SK-N-SH (cell line): Measurements from ENCODE around the gene OR9A2. TPM values are rescaled to one million over a fixed set of nuclear protein-coding genes. Genes with fewer than 3 reads are reported as not detected.

Source experiments
- CTCF ChIA-PET: fragments of 300-600, 350-600 bp; formaldehyde crosslinking; extraction: SDS; loops from one replicate; lab custom pipeline; 2021; lab: Yijun Ruan, JAX
- POLR2A ChIA-PET: fragments of 350-600 bp; sonication (Branson Sonifier 250); formaldehyde crosslinking; extraction: SDS; loops from one replicate; lab custom pipeline; 2020; ENCODE audit warnings: antibody characterized with exemption, inconsistent platforms; lab: Yijun Ruan, JAX
- DNase-seq: peaks from one replicate; pipeline ENCODE4 v3.0.0; 2012
- H2AFZ ChIP-seq: fragments of 200-600 bp; sonication (generic); 2 replicates; pipeline ENCODE4 v1.8.1; 2016; ENCODE audit warnings: antibody characterized with exemption, mild to moderate bottlenecking, low read depth
- H3F3A ChIP-seq: fragments of 200-600 bp; sonication (generic); replicated peaks from 2 replicates; pipeline ENCODE3; 2016; ENCODE audit warnings: antibody characterized with exemption, mild to moderate bottlenecking; ENCODE audit not compliant: insufficient read depth
- H3K27ac ChIP-seq, 2 experiments: fragments of 200-500 bp in 1 of 2; fragments of 200-600 bp in 1 of 2; sonication (Bioruptor generic) in 1 of 2; sonication (generic), shearing (Covaris generic) in 1 of 2; 2 replicates each; pipeline versions ENCODE4 v1.5.1 to v1.6.1; 2014 to 2016; ENCODE audit warnings: low read depth in 2 of 2, inconsistent platforms in 1 of 2, low read length in 1 of 2, mild to moderate bottlenecking in 1 of 2, mixed read lengths in 1 of 2
- H3K27me3 ChIP-seq: fragments of 200-600 bp; sonication (generic), shearing (Covaris generic); 2 replicates; pipeline ENCODE4 v1.6.1; 2016; ENCODE audit warnings: mixed run types; ENCODE audit not compliant: insufficient read depth
- H3K36me3 ChIP-seq, 2 experiments: fragments of 200-500 bp in 1 of 2; fragments of 200-600 bp in 1 of 2; sonication (Bioruptor generic) in 1 of 2; sonication (generic) in 1 of 2; replicated peaks in 1 of 2; 2 replicates each; pipeline versions ENCODE3 to v1.5.1; 2014 to 2016; ENCODE audit warnings: low read length in 1 of 2, mild to moderate bottlenecking in 1 of 2; ENCODE audit not compliant: insufficient read depth in 2 of 2, control insufficient read depth in 1 of 2
- H3K4me1 ChIP-seq, 2 experiments: fragments of 200-500 bp in 1 of 2; fragments of 200-600 bp in 1 of 2; sonication (Bioruptor generic) in 1 of 2; sonication (generic), shearing (Covaris generic) in 1 of 2; 2 replicates each; pipeline versions ENCODE4 v1.5.1 to v1.6.1; 2014 to 2016; ENCODE audit warnings: low read depth in 1 of 2, low read length in 1 of 2, mixed run types in 1 of 2; ENCODE audit not compliant: insufficient read depth in 2 of 2, control insufficient read depth in 1 of 2
- H3K4me2 ChIP-seq: fragments of 200-600 bp; sonication (generic), shearing (Covaris generic); 2 replicates; pipeline ENCODE4 v1.6.1; 2017; ENCODE audit warnings: mixed run types
- H3K4me3 ChIP-seq, 2 experiments: fragments of 200-500 bp in 1 of 2; fragments of 200-600 bp in 1 of 2; sonication (Bioruptor generic) in 1 of 2; sonication (generic), shearing (Covaris generic) in 1 of 2; 2 replicates each; pipeline versions ENCODE4 v1.5.1 to v1.8.1; 2014 to 2016; ENCODE audit warnings: low read depth in 2 of 2, inconsistent platforms in 1 of 2, low read length in 1 of 2, mild to moderate bottlenecking in 1 of 2, mixed read lengths in 1 of 2, moderate library complexity in 1 of 2
- H3K79me2 ChIP-seq: fragments of 200-600 bp; sonication (generic); 2 replicates; pipeline ENCODE4 v1.8.1; 2017; ENCODE audit warnings: mild to moderate bottlenecking; ENCODE audit not compliant: insufficient read depth
- H3K9ac ChIP-seq: fragments of 200-600 bp; sonication (generic); 2 replicates; pipeline ENCODE4 v1.6.1; 2017; ENCODE audit warnings: mixed run types
- H3K9me2 ChIP-seq: fragments of 200-600 bp; sonication (generic); 2 replicates; pipeline ENCODE4 v1.6.1; 2017; ENCODE audit warnings: mixed run types
- H3K9me3 ChIP-seq: fragments of 200-600 bp; sonication (generic); 2 replicates; pipeline ENCODE4 v1.6.1; 2017; ENCODE audit warnings: mixed run types, mild to moderate bottlenecking, moderate library complexity
- H4K20me1 ChIP-seq: fragments of 200-600 bp; sonication (generic); 2 replicates; pipeline ENCODE4 v1.6.1; 2017; ENCODE audit warnings: mild to moderate bottlenecking, mixed run types; ENCODE audit not compliant: insufficient read depth
- CHD2 ChIP-seq: fragments of 150-350 bp; IDR thresholded peaks from 2 replicates; pipeline ENCODE4 v1.6.1; 2018; ENCODE audit warnings: low read length; ENCODE audit not compliant: partially characterized antibody
- EP300 ChIP-seq, 2 experiments: IDR thresholded peaks; 2 replicates each; pipeline versions ENCODE4 v1.4.0 to v1.6.1; 2012; ENCODE audit warnings: borderline replicate concordance in 1 of 2, low read depth in 1 of 2, low read length in 1 of 2
- EZH2phosphoT487 ChIP-seq: fragments of 200-600 bp; sonication (generic); IDR thresholded peaks from 2 replicates; pipeline ENCODE4 v1.6.1; 2017; ENCODE audit warnings: low read depth, mixed run types, mild to moderate bottlenecking, antibody characterized with exemption, moderate library complexity, borderline replicate concordance
- FOSL2 ChIP-seq: IDR thresholded peaks from 2 replicates; pipeline ENCODE4 v1.4.0; 2012; ENCODE audit warnings: low read depth, mild to moderate bottlenecking, moderate library complexity, borderline replicate concordance
- FOXJ3 ChIP-seq: sonication (generic); formaldehyde crosslinking; IDR thresholded peaks from 2 replicates; pipeline ENCODE4 v1.5.1; 2020; ENCODE audit warnings: mild to moderate bottlenecking, missing genetic modification reagents
- FOXM1 ChIP-seq: IDR thresholded peaks from 2 replicates; pipeline ENCODE4 v1.4.0; 2012; ENCODE audit warnings: low read depth, mild to moderate bottlenecking
- IRF3 ChIP-seq: fragments of 150-350 bp; IDR thresholded peaks from 2 replicates; pipeline ENCODE4 v1.6.1; 2016; ENCODE audit warnings: mild to moderate bottlenecking, low read depth, low read length
- JUND ChIP-seq: IDR thresholded peaks from 2 replicates; pipeline ENCODE4 v1.4.0; 2012
- MXI1 ChIP-seq: IDR thresholded peaks from 2 replicates; pipeline ENCODE4 v1.6.1; 2012; ENCODE audit warnings: mild to moderate bottlenecking, low read depth, low read length, improper control_type of control experiment
- NRF1 ChIP-seq: IDR thresholded peaks from 2 replicates; pipeline ENCODE4 v1.6.1; 2012; ENCODE audit warnings: low read depth, mild to moderate bottlenecking, low read length
- POLR2AphosphoS5 ChIP-seq: IDR thresholded peaks from 2 replicates; pipeline ENCODE4 v1.6.1; 2012; ENCODE audit warnings: low read depth, low read length
- RAD21 ChIP-seq: IDR thresholded peaks from 2 replicates; pipeline ENCODE4 v1.6.1; 2012; ENCODE audit warnings: mild to moderate bottlenecking, low read length
- RCOR1 ChIP-seq: fragments of 150-350 bp; IDR thresholded peaks from 2 replicates; pipeline ENCODE4 v1.6.1; 2017; ENCODE audit warnings: antibody characterized with exemption, low read length
- RFX5 ChIP-seq: IDR thresholded peaks from 2 replicates; pipeline ENCODE4 v1.6.1; 2012; ENCODE audit warnings: mild to moderate bottlenecking, improper control_type of control experiment, low read length
- SMC3 ChIP-seq: IDR thresholded peaks from 2 replicates; pipeline ENCODE4 v1.6.1; 2012; ENCODE audit warnings: low read depth, low read length, improper control_type of control experiment
- WGBS: methylation state at CpG from one replicate; pipeline ENCODE4 v1.1.6; 2017; ENCODE audit warnings: low lambda C conversion rate; 5-methylcytosine and 5-hydroxymethylcytosine counted together
- polyA plus RNA-seq, 3 experiments: library from polyadenylated mRNA; depleted of rRNA; stranded (reverse); fragments of >200 nt; gene quantifications; 2 replicates each; pipeline ENCODE4 v1.2.3, GENCODE V29; 2012

OR9A2 gene
- polyA plus RNA-seq, 1 of the 3 experiments (the other 2 are of a cell fraction) = not detected

GRCh38 chr7:142997456-142997989 lies 29.4 kb downstream of the OR9A2 start:
- Histone ChIP-seq H3K4me1 (no peaks in the 10 kb centered on the region), H3K9me3 (no peaks in the 10 kb centered on the region), H3K27me3 (no peaks in the 10 kb centered on the region; the same call in 1 of the 2 replicates), H3K9me2 (no peaks in the 10 kb centered on the region), H4K20me1 (no peaks in the 10 kb centered on the region), H3K4me3 (no peak overlapping the region), H3K36me3 (no peaks in the 10 kb centered on the region), H3K79me2 (no peaks in the 10 kb centered on the region), H3K9ac (no peak overlapping the region), H3K4me2 (no peak overlapping the region), H2AFZ (no peak overlapping the region), H3F3A (no peaks in the 10 kb centered on the region), H3K27ac (no peak overlapping the region)
- CTCF ChIA-PET = interaction anchor here (0.9 to 23.7 kb wide), 4 partner anchors 11 to 463 kb away, joined by 3 to 450 read pairs (median 14); partner anchors contain the start of gene TAS2R40
- no peak for DNase-seq
- POLR2A ChIA-PET = no interaction called here
- TF ChIP-seq SMC3 (no peak), RAD21 (no peak), EP300 (IDR thresholded peaks at IDR 0.05; ENCODE audit: borderline replicate concordance in 1 of 2, low read depth in 1 of 2, low read length in 1 of 2) (no peak), FOXM1 (no peak), MXI1 (no peak), RFX5 (no peak), FOSL2 (no peak), NRF1 (no peak), CHD2 (no peak), RCOR1 (no peak), IRF3 (no peak)
- WGBS = 5% methylated on average over 4 of the region's 4 CpGs

GRCh38 chr7:142992427-142992826 lies 34.5 kb downstream of the OR9A2 start:
- H3K27ac ChIP-seq = no peak overlapping the region
- H2AFZ ChIP-seq = 0 out of 2 replicates have a peak overlapping the region, but pooled peaks have one; percentile 1
- no peaks in the 10 kb centered on the region for H4K20me1 ChIP-seq
- no peaks in the 10 kb centered on the region for H3F3A ChIP-seq
- H3K4me1 ChIP-seq = no peaks in the 10 kb centered on the region
- peak overlapping the region; percentile 45; the same call in 1 of the 2 replicates for H3K4me2 ChIP-seq
- H3K9ac ChIP-seq = no peak overlapping the region
- POLR2A ChIA-PET = interaction anchor here (0.6 to 0.7 kb wide), 2 partner anchors 10 to 19 kb away, joined by 3 read pairs; no protein-coding TSS in a partner anchor
- no peaks in the 10 kb centered on the region for H3K79me2 ChIP-seq
- H3K9me3 ChIP-seq = no peaks in the 10 kb centered on the region
- no peak for DNase-seq
- WGBS = 0% methylated on average over 3 of the region's 3 CpGs
- TF ChIP-seq POLR2AphosphoS5 (no peak), RFX5 (peak; percentile 24; the same call in 1 of the 2 replicates), EZH2phosphoT487 (no peak), RCOR1 (no peak), FOXJ3 (no peak), JUND (no peak)
- no peaks in the 10 kb centered on the region for H3K36me3 ChIP-seq
- CTCF ChIA-PET = interaction anchor here (1.4 to 6.9 kb wide), 4 partner anchors 11 to 360 kb away, joined by 3 to 74 read pairs (median 16); no protein-coding TSS in a partner anchor
- no peaks in the 10 kb centered on the region; the same call in 1 of the 2 replicates for H3K27me3 ChIP-seq
- H3K9me2 ChIP-seq = no peaks in the 10 kb centered on the region
- H3K4me3 ChIP-seq = peak overlapping the region; percentile 10 to 48; a peak in 2 of 4 replicates
